ENCODE results near the gene PCDH7.

DNA sequence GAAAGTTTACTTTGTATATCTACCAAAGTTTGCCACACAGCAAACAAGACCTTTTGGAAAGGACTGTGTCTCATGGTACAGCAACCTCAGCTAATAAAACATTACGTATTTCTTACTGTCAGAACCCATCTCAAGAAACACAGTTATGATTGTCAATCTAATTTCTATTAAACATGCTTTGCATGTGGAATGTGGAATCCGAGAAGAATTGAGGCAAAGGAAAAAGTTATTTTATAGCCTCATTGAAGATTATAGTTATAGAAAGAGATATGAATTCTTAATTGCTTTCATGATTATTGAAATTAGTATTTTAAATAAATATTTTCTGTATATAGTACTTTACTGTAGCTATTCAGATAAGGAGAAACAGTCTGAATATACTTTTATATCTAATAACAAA is 5.4 kb downstream of the PCDH7 start:
- TF ChIP-seq POLR2A (IDR thresholded peaks at IDR 0.05) = no peak
- TF ChIP-seq, protein P1, sequence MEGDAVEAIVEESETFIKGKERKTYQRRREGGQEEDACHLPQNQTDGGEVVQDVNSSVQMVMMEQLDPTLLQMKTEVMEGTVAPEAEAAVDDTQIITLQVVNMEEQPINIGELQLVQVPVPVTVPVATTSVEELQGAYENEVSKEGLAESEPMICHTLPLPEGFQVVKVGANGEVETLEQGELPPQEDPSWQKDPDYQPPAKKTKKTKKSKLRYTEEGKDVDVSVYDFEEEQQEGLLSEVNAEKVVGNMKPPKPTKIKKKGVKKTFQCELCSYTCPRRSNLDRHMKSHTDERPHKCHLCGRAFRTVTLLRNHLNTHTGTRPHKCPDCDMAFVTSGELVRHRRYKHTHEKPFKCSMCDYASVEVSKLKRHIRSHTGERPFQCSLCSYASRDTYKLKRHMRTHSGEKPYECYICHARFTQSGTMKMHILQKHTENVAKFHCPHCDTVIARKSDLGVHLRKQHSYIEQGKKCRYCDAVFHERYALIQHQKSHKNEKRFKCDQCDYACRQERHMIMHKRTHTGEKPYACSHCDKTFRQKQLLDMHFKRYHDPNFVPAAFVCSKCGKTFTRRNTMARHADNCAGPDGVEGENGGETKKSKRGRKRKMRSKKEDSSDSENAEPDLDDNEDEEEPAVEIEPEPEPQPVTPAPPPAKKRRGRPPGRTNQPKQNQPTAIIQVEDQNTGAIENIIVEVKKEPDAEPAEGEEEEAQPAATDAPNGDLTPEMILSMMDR (IDR thresholded peaks at IDR 0.05) = no peak

Data from gastroesophageal sphincter (tissue), 3 donors.